Mesenteric fat pad (tissue), 1 donor: ENCODE results near the gene NUFIP1. TPM values are rescaled to one million over a fixed set of nuclear protein-coding genes. Genes with fewer than 3 reads are reported as not detected.
A peak's percentile ranks its signal among the peaks of the same experiment; 100 is the strongest.
"Not testable (repeated sequence)": the region's sequence is repeated elsewhere in the genome, so short reads cannot be mapped to it uniquely, and the experiment has no call there.

ENCODE experiments used
- DNase-seq: peaks from one replicate; pipeline ENCODE4 v3.0.0-alpha.2; 2020; ENCODE audit warnings: low spot score
- long read RNA-seq: library from polyadenylated mRNA; unstranded; transcript quantifications from one replicate; pipeline ENCODE4 v2.0.0, GENCODE V29; 2020
- total RNA-seq: library from RNA; stranded (reverse); fragmentation: NEBNext Ultra II Directional; extraction: Animal tissue kit (Norgen Biotek cat#: 25700); gene quantifications from one replicate; pipeline ENCODE4 v1.2.1, GENCODE V29; 2021
- donor health status: DM: yes; HTN: yes; CAD: no.

Gene NUFIP1
- 5.2 TPM for total RNA-seq
- long read RNA-seq, partial matches to known transcripts: 0 of 6 reads
- long read RNA-seq, other reads (novel, unspliced or antisense): 2 of 6 reads

DNA sequence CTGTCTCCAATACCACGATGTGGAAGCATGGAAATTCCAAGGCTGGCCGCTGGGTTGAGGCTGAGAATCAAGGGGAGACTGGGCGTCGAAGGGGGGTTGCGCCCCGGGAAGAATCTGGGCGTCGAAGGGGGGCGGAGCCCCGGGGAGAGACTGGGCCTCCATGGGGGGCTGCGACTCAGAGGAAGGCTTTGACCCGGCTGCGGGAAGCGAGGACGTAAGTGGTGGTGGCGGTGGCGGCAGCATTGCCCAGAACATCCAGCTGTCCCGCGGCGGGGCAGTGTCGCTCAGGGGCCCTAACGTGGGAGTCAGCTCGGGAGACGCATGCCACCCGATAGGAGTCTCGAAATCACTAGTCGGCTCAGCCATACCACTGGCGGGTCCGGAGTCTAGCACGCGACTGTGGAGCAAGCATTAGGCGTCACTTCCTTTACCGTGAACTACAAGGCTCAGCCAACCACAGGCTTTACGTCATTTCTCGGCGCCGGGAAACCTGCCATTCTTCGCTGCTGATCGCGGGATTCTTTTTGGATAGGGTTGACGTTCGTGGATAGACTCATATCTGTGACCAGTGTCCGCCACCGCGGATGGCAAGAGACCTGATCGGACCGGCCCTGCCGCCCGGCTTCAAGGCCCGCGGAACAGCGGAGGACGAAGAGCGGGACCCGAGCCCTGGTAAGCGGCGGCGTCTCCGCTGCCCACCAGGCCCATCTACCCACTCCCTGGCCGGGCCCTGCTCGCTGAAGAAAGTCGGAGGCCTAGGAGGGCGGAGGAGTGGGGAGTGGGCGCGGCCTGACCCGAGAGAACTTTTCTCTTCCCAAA is at the start of gene NUFIP1, which contains the start of gene GPALPP1:
Gene NUFIP1, minus strand, starts transcription at position 401 of the 819 bp plus-strand sequence. Its CDS starts 35 bp downstream, at position 366.
Gene GPALPP1, plus strand, starts transcription at position 468 of the 819 bp plus-strand sequence. Its CDS starts 117 bp downstream, at position 585.
- peak; percentile 94 for DNase-seq

- DNase-seq: no peak
These were observed 46.9 kb upstream of the NUFIP1 start for GRCh38 chr13:45036206-45036605.

GRCh38 chr13:45034342-45034741 is 45.1 kb upstream of the NUFIP1 start:
- DNase-seq: no peak

- no peak for DNase-seq
These were observed 35.6 kb upstream of the NUFIP1 start for GRCh38 chr13:45024847-45025246.

DNA sequence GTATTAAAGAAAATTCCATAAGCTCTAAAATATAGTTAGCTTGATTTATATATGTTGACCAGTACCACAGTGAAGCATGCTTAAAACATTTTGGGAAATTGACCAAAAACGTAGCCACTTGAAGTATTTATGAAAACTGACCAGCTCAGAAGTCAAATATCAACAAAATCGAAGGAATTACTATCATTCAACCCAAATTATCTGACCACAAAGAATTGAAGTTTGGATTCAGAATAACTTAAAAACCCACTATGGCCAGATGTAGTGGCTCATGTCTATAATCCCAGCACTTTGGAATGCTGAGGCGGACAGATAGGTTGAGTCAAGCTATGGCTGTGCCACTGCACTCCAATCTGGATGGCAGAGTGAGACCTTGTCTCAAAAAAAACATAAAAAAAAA is 32.0 kb upstream of the NUFIP1 start:
- DNase-seq: no peak

DNA sequence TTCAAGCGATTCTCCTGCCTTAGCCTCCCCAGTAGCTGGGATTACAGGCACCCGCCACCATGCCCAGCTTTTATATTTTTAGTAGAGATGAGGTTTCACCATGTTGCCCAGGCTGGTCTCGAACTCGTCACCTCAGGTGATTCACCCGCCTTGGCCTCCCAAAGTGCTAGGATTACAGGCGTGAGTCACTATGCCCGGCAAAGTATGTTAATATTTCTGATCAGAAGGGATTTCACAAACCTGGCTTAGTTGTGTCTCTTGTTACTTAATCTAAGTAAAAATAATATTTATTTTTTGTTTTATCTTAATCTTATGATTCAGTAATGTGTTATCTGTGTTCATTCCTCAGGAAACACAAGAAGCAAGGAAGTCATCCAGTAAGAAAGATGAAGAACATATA is 30.7 kb upstream of the NUFIP1 start:
- DNase-seq: not testable (repeated sequence)

GRCh38 chr13:45016792-45017425 is 27.6 kb upstream of the NUFIP1 start:
- no peak for DNase-seq

GRCh38 chr13:45015300-45015699 is 26.0 kb upstream of the NUFIP1 start:
- no peak for DNase-seq

DNA sequence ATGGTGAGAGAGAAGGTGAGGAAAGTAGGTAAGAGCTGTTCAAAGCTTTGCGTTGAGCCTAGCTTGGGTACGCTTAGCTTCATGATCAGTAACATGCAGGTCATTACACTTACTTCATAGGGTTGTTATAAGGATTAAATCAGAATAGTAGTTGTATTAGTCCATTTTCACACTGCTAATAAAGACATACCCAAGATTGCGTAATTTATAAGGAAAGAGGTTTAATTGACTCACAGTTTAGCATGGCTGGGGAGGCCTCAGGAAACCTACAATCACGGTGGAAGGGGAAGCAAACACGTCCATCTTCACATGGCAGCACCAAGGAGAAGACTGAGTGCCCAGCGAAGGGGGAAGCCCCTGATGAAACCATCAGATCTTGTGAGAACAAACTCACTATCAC is 21.9 kb upstream of the NUFIP1 start:
- no peak for DNase-seq

- DNase-seq: no peak
These were observed 18.6 kb upstream of the NUFIP1 start for GRCh38 chr13:45007823-45008222.

DNA sequence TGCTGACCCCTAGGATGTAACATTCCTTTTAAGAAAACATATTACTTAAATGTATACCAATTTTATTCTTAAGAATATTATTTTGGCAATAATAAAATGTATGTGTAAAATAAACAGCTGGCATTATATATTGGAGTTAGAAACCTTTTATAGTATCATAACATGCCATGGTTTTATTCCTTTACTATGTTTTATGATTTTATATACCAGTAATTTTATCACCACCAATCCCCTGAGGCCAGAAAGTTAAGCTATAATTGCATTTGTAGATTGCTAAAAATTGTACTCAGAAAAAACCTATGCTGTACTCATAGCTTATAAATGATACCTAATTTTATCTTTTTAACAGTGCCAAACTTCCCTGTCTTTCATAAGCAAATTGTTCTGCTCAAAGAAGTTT is 18.0 kb upstream of the NUFIP1 start:
- no peak for DNase-seq

DNA sequence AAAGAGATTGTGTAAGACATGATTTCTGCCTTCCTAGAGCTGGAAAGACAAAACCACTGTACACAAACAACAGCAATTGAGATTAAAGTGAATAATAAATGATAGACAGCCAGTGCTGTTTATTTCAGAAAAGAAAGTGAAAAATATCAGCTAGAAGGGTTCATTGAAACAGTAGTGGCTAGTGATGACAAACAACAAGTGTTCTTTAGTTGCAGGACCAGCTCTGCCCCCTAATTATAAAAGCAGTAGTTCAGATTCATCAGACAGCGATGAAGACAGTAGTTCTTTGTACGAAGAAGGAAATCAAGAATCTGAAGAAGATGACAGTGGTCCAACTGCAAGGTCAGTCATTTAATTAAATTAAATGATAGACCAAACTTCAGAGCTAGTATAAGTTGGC is 14.8 kb upstream of the NUFIP1 start:
- DNase-seq: no peak

GRCh38 chr13:45003417-45003816 is 14.1 kb upstream of the NUFIP1 start:
- no peak for DNase-seq

DNA sequence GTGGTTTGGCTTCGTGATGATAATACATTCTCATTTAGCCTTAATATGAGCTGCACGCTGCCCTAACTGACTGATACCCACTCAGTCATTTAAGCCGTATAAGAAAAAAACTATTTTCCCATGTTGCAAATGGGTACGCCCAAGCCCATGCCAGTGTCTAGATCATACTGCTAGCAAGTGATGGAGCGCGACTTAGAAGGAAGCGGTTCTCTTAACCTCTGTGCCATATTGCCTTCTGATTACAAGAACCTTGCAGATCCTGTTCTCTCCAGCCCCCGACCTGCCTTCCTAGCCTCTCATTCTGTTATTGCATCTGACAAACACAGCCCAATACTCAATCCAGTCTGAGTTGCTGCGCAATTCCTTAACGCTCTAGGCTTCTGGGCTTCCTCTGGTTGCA is 670 bp upstream of the NUFIP1 start:
- DNase-seq: no peak

DNA sequence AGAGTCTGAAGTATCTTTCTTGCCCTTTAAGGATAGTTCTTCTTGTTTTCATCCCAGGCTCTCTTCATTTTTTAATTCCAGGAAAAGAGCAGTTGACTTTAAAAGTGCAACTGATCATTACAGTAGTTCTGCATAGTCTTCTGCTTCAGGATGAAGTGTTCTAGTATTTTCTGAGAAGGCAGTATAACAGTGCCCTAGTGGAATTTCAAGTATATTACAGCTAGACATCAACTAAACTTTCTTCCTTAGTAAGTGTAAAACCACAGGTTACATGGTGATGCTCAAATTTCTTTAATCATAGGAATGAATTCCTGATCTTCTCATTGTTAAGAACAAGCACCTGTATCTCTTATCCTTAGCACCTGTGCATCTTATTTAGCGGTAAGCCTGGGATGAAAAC is 10.9 kb downstream of the NUFIP1 start:
- no peak for DNase-seq

- no peak for DNase-seq
These were observed 12.2 kb downstream of the NUFIP1 start for GRCh38 chr13:44976949-44977583.

DNA sequence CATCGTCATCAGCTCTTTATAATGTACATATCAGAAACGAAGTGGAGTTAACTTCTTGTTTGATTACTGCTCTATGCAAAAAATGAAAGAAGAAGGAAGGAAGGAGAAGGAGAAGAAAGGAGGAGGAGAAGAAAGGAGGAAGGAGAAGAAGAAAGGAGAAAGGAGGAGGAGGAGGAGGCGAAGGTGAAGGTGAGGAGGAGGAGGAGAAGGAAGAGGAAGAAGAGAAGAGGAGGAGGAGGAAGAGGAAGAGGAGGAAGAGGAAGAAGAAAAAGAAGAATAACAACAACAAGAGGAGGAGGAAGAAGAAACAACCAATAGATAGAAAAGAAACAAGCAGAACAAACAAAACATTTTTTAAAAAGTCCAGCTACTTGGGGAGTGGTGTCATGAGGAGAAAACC is 13.1 kb downstream of the NUFIP1 start:
- no peak for DNase-seq

- DNase-seq: no peak
These were observed 15.0 kb downstream of the NUFIP1 start for GRCh38 chr13:44974056-44974793.

- DNase-seq: no peak
These were observed 16.2 kb downstream of the NUFIP1 start for GRCh38 chr13:44972956-44973581.

GRCh38 chr13:44971656-44972595 is 17.3 kb downstream of the NUFIP1 start:
- DNase-seq: no peak
